Kidney (tissue), 14 donors: ENCODE results near the gene SLC22A23. TPM values are rescaled to one million over a fixed set of nuclear protein-coding genes. Genes with fewer than 3 reads are reported as not detected.

Experiments
- DNase-seq, 5 donors: peaks; one replicate each; pipeline ENCODE4 v3.0.0-alpha.2; 2013 to 2020
- FAIRE-seq: peaks from 2 replicates; lab custom pipeline; 2012; peaks lifted over from hg19 to GRCh38; lab: Jason Lieb, UNC
- H3K27ac ChIP-seq, 2 donors: one replicate each; pipeline ENCODE4 v1.7.0; 2013; ENCODE audit warnings: low read depth in 2 of 2, low read length in 2 of 2, inconsistent platforms in 1 of 2
- H3K27me3 ChIP-seq: one replicate; pipeline ENCODE4 v1.7.1; 2013; ENCODE audit warnings: low read length, inconsistent platforms; ENCODE audit not compliant: control insufficient read depth, insufficient read depth
- H3K36me3 ChIP-seq, 3 donors: one replicate each; pipeline versions ENCODE4 v1.7.0 to v1.7.1; 2013; ENCODE audit warnings: low read length in 3 of 3, control low read depth in 1 of 3, inconsistent platforms in 1 of 3; ENCODE audit not compliant: insufficient read depth in 3 of 3, control insufficient read depth in 2 of 3
- H3K4me1 ChIP-seq, 3 donors: one replicate each; pipeline versions ENCODE4 v1.7.0 to v1.7.1; 2013; ENCODE audit warnings: low read length in 3 of 3, inconsistent platforms in 1 of 3, low read depth in 1 of 3; ENCODE audit not compliant: control insufficient read depth in 2 of 3, insufficient read depth in 2 of 3
- H3K4me3 ChIP-seq, 3 donors: one replicate each; pipeline versions ENCODE4 v1.7.0 to v1.8.1; 2013; ENCODE audit warnings: low read length in 3 of 3, control low read depth in 1 of 3, inconsistent platforms in 1 of 3
- H3K9ac ChIP-seq, 3 donors: one replicate each; pipeline versions ENCODE4 v1.7.0 to v1.7.1; 2013; ENCODE audit warnings: low read length in 3 of 3, control low read depth in 1 of 3, inconsistent platforms in 1 of 3
- H3K9me3 ChIP-seq, 3 donors: one replicate each; pipeline versions ENCODE4 v1.7.0 to v1.7.1; 2013; ENCODE audit warnings: low read length in 3 of 3, control low read depth in 1 of 3, inconsistent platforms in 1 of 3; ENCODE audit not compliant: control insufficient read depth in 2 of 3, insufficient read depth in 1 of 3
- intact Hi-C: fragments of 100-400 bp; cut with DNase I; formaldehyde crosslinking; loops from one replicate; pipeline ENCODE4 v1.11.1; 2022
- polyA plus RNA-seq: library from polyadenylated mRNA; stranded (reverse); fragments of 350-450 nt; fragmentation: Illumina TruSeq; extraction: RNeasy Lipid Tissue Mini Kit (QIAGEN cat#74804); gene quantifications from one replicate; pipeline ENCODE4 v1.2.3, GENCODE V29; 2014; ENCODE audit warnings: low read depth, low replicate concordance; ENCODE audit not compliant: insufficient read depth
- total RNA-seq: library from RNA; stranded (reverse); fragmentation: NEBNext Ultra II Directional; extraction: Animal tissue kit (Norgen Biotek cat#: 25700); gene quantifications from one replicate; pipeline ENCODE4 v1.2.1, GENCODE V29; 2021
- TF ChIP-seq, protein P1 (sequence below): IDR thresholded peaks from 3 replicates; pipeline ENCODE4 v1.5.1; 2012; ENCODE audit warnings: mild to moderate bottlenecking, moderate library complexity, borderline replicate concordance; ENCODE audit not compliant: insufficient read depth; ENCODE audit errors: extremely low read depth
- donor health status: control.
- donor health status: control.
- donor health status: control.
- donor health status: control.
- donor health status: control.
- donor health status: DM: yes; HTN: yes; CAD: no.
- donor health status: Normal renal cell carcinoma (clear cell type).

The SLC22A23 gene
- total and polyA plus RNA-seq, 2 donors from 2014 or later, result 5.3 to 5.7 TPM

DNA sequence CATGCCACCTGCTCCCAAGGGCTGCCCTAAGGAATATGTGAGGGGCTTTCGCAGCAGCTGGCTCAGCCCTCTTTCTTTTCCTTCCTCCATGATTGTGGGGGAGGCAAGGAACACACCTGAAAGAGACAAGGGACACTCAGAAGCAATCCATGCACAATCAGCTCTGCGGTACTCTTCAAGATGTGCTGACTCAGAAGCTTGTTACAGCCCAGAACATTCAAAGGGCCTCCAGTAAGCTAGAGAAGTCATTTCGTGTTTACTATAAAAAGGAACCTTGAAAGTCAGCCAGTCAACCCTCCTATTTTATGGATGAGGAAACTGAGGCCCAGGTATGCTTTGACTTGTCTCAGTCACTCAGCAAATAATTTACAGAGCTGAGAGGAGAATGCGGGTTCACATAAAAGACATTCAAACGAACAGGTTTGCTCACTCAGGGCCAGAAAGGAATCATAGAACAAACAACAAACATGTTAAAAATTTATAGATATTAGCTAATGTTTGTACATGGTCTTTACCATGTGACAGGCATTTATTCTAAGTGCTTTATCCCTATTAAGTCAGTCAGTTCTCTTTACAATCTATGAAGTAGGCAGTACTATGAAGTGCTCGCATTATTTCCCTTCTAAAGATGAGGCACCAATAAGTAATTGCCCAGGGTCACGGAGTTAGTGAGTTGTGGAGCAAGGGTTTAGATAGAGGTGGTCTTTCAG lies 37.7 kb upstream of the SLC22A23 start:
- Histone ChIP-seq H3K4me3 (no peak overlapping the region), H3K36me3 (no peaks in the 10 kb centered on the region), H3K27ac (no peak overlapping the region), H3K9me3 (no peaks in the 10 kb centered on the region), H3K4me1 (no peaks in the 10 kb centered on the region), H3K27me3 (no peaks in the 10 kb centered on the region), H3K9ac (no peak overlapping the region)
- DNase-seq (no peak), FAIRE-seq (no peak)
- intact Hi-C loops, result no loop called here
- TF ChIP-seq, protein P1, sequence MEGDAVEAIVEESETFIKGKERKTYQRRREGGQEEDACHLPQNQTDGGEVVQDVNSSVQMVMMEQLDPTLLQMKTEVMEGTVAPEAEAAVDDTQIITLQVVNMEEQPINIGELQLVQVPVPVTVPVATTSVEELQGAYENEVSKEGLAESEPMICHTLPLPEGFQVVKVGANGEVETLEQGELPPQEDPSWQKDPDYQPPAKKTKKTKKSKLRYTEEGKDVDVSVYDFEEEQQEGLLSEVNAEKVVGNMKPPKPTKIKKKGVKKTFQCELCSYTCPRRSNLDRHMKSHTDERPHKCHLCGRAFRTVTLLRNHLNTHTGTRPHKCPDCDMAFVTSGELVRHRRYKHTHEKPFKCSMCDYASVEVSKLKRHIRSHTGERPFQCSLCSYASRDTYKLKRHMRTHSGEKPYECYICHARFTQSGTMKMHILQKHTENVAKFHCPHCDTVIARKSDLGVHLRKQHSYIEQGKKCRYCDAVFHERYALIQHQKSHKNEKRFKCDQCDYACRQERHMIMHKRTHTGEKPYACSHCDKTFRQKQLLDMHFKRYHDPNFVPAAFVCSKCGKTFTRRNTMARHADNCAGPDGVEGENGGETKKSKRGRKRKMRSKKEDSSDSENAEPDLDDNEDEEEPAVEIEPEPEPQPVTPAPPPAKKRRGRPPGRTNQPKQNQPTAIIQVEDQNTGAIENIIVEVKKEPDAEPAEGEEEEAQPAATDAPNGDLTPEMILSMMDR, result no peak

DNA sequence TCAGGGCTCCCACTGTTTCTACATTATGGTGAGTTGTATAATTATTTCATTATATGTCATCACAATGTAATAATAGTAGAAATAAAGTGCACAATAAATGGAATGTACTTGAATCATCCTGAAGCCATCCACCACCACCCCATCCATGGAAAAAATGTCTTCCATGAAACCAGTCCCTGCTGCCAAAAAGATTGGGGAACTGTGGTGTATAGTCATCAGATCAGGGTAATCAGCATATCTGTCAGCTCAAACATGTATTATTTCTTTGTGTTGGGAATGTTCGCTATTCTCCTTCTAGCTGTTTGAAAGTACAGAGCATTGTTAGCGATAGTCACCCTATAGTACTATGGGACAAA lies 33.8 kb upstream of the SLC22A23 start:
- no peak overlapping the region for H3K4me3 ChIP-seq
- FAIRE-seq (no peak), DNase-seq (no peak)
- no peak overlapping the region for H3K27ac ChIP-seq
- TF ChIP-seq, protein P1, result no peak
- H3K9ac ChIP-seq, result no peak overlapping the region
- H3K9me3 ChIP-seq, result no peaks in the 10 kb centered on the region
- H3K4me1 ChIP-seq, result no peaks in the 10 kb centered on the region
- intact Hi-C loops, result no loop called here
- no peaks in the 10 kb centered on the region for H3K27me3 ChIP-seq
- no peaks in the 10 kb centered on the region for H3K36me3 ChIP-seq

DNA sequence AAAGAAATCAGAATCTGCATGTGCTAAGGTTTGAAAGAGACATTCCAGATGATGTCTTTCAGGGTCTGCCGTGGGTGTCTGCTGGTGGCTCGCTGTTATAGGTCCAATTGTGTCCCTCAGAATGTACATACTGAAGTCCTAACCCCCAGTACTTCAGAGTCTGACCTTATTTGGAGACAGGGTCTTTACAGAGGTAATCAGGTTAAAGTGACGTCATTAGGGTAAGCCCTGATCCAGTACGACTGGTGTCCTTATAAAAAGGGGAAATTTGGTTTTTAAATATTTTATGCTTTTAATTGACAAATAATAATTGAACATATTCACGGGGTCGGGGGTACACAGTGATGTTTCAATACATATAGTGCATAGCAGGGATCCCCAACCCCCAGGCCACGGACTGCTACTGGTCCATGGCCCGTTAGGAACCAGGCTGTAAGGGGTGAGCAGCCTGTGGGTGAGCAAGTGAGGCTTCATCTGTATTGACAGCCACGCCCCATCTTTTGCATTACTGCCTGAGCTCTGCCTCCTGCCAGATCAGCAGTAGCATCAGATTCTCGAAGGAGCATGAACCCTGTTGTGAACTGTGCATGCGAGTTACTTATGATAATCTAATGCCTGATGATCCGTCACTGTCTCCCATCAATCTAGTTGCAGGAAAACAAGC lies 33.2 kb upstream of the SLC22A23 start:
- intact Hi-C loops, result no loop called here
- FAIRE-seq, result no peak
- TF ChIP-seq, protein P1, result no peak

More for the DNA sequence above, 33.2 kb upstream of the SLC22A23 start:
- Histone ChIP-seq H3K27ac (no peak overlapping the region), H3K9me3 (no peaks in the 10 kb centered on the region), H3K4me1 (no peaks in the 10 kb centered on the region), H3K9ac (no peak overlapping the region), H3K36me3 (no peaks in the 10 kb centered on the region), H3K4me3 (no peak overlapping the region), H3K27me3 (no peaks in the 10 kb centered on the region)
- DNase-seq, result no peak
